Immature natural killer cell (primary cell): ENCODE results near the gene ZKSCAN3. TPM values are rescaled to one million over a fixed set of nuclear protein-coding genes. Genes with fewer than 3 reads are reported as not detected.

Experiments
- DNase-seq, 3 donors: peaks; one replicate each; pipeline ENCODE4 v3.0.0; 2022; ENCODE audit warnings: mixed read lengths in 1 of 3
- H3K27ac Mint-ChIP-seq, 6 donors: one replicate each; pipeline ENCODE4 v1.8.0; 2020; ENCODE audit warnings: mixed read lengths in 6 of 6, mild to moderate bottlenecking in 5 of 6, inconsistent platforms in 4 of 6, moderate library complexity in 3 of 6
- H3K27me3 Mint-ChIP-seq, 3 donors: one replicate each; pipeline ENCODE4 v1.8.0; 2020 to 2021; ENCODE audit warnings: low read depth in 3 of 3, mild to moderate bottlenecking in 3 of 3, mixed read lengths in 3 of 3, moderate library complexity in 3 of 3, inconsistent platforms in 1 of 3
- H3K36me3 Mint-ChIP-seq, 3 donors: one replicate each; pipeline ENCODE4 v1.8.0; 2020; ENCODE audit warnings: mixed read lengths in 3 of 3, inconsistent platforms in 2 of 3, mild to moderate bottlenecking in 2 of 3
- H3K4me1 Mint-ChIP-seq, 2 donors: one replicate each; pipeline ENCODE4 v1.8.0; 2020; ENCODE audit warnings: inconsistent platforms in 2 of 2, mild to moderate bottlenecking in 2 of 2, mixed read lengths in 2 of 2, moderate library complexity in 1 of 2
- H3K4me3 Mint-ChIP-seq, 5 donors: one replicate each; pipeline ENCODE4 v1.8.0; 2020; ENCODE audit warnings: mild to moderate bottlenecking in 5 of 5, mixed read lengths in 5 of 5, inconsistent platforms in 3 of 5, moderate library complexity in 3 of 5
- H3K9me3 Mint-ChIP-seq, 6 donors: one replicate each; pipeline ENCODE4 v1.8.0; 2020; ENCODE audit warnings: mild to moderate bottlenecking in 6 of 6, mixed read lengths in 6 of 6, inconsistent platforms in 4 of 6, moderate library complexity in 3 of 6
- polyA plus RNA-seq, 3 donors: library from polyadenylated mRNA; unstranded; fragments of 300-500 nt; fragmentation: Illumina TruSeq; gene quantifications; one replicate each; pipeline ENCODE4 v1.2.3, GENCODE V29; 2021

The ZKSCAN3 gene
- polyA plus RNA-seq, 3 donors from 2014 or later, result 1.0 to 4.7 (median 2.0) TPM

DNA sequence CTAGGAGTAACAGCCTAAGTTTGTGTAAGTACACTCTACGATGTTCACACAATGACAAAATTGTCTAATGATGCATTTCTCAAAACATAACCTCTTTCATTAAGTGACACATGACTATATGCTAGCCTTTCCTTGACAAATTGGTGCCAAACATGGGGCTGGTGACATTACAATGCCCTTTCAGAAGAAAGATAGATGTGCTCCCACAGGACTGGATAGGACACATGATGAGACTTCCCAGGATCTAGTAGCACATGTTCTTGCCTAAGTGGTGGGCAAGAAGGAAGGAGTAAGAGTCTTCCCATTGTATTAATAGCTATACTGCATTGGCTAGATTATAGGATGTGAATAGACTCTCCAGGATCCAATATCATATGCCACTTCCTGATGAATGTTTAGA, 21.5 kb downstream of the ZKSCAN3 start:
- DNase-seq, result no peak
- Mint-ChIP-seq H3K27ac (no peak overlapping the region), H3K9me3 (no peaks in the 10 kb centered on the region), H3K27me3 (no peaks in the 10 kb centered on the region), H3K4me3 (no peak overlapping the region), H3K4me1 (no peaks in the 10 kb centered on the region), H3K36me3 (peaks cover 0 to 20% (median 20%) of the 10 kb centered on the region in 3 donors)

DNA sequence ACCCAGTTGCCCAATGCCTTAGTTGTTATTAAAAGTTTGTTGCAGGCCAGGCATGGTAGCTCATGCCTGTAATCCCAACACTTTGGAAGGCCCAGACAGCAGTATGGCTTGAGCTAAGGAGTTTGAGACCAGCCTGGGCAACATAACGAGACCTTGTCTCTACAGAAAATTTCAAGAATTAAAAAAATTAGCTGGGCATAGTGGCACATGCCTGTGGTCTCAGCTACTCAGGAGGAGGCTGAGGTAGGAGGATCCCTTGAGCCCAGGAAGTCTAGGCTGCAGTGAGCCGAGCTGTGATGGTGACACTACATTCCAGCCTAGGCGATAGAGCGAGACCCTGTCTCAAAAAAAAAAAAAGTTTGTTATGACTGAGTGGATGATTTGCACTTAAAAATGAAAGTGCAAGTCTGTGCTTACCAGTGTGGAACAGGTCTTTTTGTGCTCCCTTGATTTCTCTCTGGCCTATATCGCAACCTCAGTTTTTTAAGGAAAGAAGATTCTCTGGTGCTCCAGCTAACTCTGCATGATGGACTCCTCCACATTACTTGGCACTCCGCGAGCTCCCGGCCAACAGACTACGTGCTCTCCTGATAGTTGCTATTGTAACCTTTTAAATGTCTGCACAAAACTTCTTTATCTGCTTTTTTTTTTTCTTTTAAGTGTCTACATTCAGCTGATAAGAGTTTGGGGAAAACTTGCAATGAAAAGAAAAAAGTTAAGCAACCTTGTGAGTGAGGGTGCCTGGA, 22.1 kb downstream of the ZKSCAN3 start:
- no peak for DNase-seq
- no peaks in the 10 kb centered on the region for H3K9me3 Mint-ChIP-seq
- H3K36me3 Mint-ChIP-seq, result peaks cover 0 to 16% (median 15%) of the 10 kb centered on the region in 3 donors
- no peaks in the 10 kb centered on the region for H3K27me3 Mint-ChIP-seq
- H3K4me3 Mint-ChIP-seq, result no peak overlapping the region
- no peak overlapping the region for H3K27ac Mint-ChIP-seq
- H3K4me1 Mint-ChIP-seq, result no peaks in the 10 kb centered on the region

DNA sequence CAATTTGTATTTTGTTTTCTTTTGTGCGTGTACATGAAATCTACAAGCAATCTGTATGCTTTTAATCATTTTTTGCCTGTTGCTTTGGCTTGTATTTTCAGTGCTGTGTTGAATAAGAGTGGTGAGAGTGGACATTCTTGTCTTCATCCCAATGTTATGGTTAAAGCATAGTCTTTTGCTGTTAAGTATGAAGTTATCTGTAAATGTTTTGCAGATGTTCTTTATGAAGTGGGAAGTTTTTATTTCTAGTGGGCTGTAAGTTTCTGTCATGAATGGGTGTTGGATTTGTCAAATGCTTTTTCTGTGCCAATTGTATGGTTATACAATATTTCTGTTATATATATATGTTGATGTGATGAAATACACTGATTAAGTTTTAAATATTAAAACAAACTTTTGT, 24.2 kb downstream of the ZKSCAN3 start:
- Mint-ChIP-seq H3K4me3 (no peak overlapping the region), H3K27ac (no peak overlapping the region), H3K4me1 (no peaks in the 10 kb centered on the region), H3K36me3 (peaks cover 8 to 20% (median 19%) of the 10 kb centered on the region in 3 donors), H3K9me3 (peaks cover 0 to 4% (median 0%) of the 10 kb centered on the region in 6 donors), H3K27me3 (no peaks in the 10 kb centered on the region)
- no peak for DNase-seq

DNA sequence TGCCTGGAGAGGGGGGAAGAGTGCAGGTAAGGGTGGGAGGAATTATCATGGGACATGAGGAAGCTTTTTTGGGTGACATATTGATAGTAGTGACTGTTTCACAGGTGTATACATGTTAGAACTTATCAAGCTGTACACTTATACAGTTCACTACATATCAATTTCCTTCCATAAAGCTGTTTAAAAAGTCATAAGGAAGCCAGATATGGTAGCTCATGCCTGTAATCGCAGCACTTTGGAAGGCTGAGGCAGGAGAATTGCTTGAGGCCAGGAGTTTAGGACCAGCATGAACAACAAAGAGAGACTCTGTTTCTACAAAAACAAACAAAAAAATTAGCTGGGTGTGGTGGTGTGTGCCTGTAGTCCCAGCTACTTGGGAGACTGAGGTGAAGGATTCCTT, 28.1 kb downstream of the ZKSCAN3 start:
- no peaks in the 10 kb centered on the region for H3K27me3 Mint-ChIP-seq
- no peak overlapping the region for H3K27ac Mint-ChIP-seq
- peaks cover 35 to 51% (median 45%) of the 10 kb centered on the region in 3 donors for H3K36me3 Mint-ChIP-seq
- H3K4me3 Mint-ChIP-seq, result no peak overlapping the region
- peaks cover 3 to 8% of the 10 kb centered on the region in 2 donors for H3K4me1 Mint-ChIP-seq
- no peak for DNase-seq
- H3K9me3 Mint-ChIP-seq, result peaks cover 0 to 4% (median 0%) of the 10 kb centered on the region in 6 donors

DNA sequence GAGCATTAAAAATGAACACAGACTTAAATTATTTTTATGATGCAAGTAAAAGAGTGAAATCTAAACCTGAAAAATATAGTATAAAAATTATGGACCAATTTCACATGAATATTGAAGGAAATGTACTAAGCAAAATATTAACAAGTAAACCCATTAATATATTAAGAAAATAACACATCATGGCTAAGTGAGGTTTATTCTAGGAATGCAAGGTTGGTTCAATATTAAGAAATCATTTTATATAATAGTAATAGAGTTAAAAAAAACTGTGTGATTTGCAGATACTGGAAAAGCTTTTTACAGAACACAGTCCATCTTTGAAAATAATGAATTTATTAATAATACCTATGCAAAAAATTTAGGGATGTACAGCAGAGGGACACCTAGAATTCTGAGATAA, 28.9 kb downstream of the ZKSCAN3 start:
- Mint-ChIP-seq H3K4me1 (peaks cover 10 to 16% of the 10 kb centered on the region in 2 donors), H3K27ac (no peak overlapping the region), H3K36me3 (peaks cover 35 to 53% (median 48%) of the 10 kb centered on the region in 3 donors), H3K27me3 (no peaks in the 10 kb centered on the region), H3K9me3 (peaks cover 0 to 4% (median 0%) of the 10 kb centered on the region in 6 donors), H3K4me3 (no peak overlapping the region)
- no peak for DNase-seq

DNA sequence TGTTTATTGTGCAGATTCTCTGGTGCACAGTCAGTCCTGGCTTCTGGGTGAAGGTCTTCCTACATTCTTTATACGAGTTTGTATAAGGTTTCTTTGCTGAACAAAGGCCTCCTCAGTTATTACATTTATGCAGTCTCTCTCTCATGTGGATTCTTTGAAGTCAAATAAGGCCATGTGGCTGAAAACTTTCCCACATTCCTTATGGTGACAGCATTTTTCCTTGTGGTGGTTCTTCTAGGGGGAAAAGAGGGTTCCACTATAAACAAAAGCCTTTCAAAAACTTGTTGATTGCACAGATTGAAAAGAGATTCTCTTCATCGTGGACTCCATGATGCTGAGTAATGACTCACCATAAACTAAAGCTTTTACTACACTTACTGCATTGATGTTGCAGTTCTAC, 30.6 kb downstream of the ZKSCAN3 start:
- no peaks in the 10 kb centered on the region for H3K27me3 Mint-ChIP-seq
- H3K4me1 Mint-ChIP-seq, result peaks cover 20 to 34% of the 10 kb centered on the region in 2 donors
- no peak overlapping the region for H3K27ac Mint-ChIP-seq
- H3K4me3 Mint-ChIP-seq, result no peak overlapping the region
- H3K36me3 Mint-ChIP-seq, result peaks cover 35 to 47% (median 44%) of the 10 kb centered on the region in 3 donors
- no peak for DNase-seq
- peaks cover 0 to 4% (median 0%) of the 10 kb centered on the region in 6 donors for H3K9me3 Mint-ChIP-seq

DNA sequence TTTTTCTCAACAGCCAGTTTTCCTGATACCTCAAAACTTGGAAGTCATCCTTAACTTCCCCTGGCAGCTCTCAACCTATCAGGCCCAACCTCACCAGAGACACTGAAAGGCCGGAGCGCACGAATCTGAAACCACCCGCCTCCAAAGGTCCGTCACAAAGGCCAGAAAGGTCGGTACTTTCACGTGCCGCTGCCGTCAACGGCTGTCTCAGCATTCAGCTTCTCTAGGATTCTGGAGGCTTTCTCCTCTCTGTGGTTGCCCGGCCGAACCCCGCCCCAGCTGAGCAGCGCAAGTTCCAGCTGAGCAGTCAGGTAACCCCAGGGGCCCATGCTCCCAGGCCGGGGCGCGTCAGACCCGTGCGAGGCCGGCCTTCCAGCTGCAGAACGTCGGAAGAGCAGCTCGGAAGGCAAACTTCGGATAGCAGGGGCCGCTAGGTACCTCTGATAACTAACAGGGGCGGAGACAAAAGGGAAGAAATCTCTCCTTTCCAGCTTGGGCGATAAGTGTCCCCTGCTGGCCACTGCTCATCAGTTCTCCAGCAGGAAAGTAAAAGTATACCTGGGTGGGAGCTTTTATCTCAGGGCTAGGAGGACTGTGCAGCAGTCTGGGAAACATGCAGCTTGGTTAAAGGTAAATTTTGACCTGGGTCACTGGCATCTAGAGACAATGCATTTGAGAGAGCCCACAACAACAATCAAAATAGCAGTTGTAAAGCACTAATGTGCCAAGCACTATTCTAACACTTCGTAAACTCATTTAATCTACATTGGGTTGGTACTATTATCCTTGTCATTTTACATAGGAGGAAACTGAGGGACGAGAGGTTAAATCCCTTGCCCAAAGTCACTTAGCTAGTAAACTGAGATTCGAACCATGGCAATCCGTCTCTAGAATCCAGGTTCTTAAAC, 33.7 kb downstream of the ZKSCAN3 start:
- peak overlapping the region; percentile 81 to 89 (median 83) for H3K4me3 Mint-ChIP-seq
- H3K27me3 Mint-ChIP-seq, result peaks cover 0 to 2% (median 1%) of the 10 kb centered on the region in 3 donors
- no peaks in the 10 kb centered on the region for H3K9me3 Mint-ChIP-seq
- peaks cover 40 to 43% (median 40%) of the 10 kb centered on the region in 3 donors for H3K36me3 Mint-ChIP-seq
- H3K27ac Mint-ChIP-seq, result peak overlapping the region; percentile 48 to 91 (median 84)
- peaks cover 32 to 62% of the 10 kb centered on the region in 2 donors for H3K4me1 Mint-ChIP-seq
- peak; percentile 51 to 56 (median 52) for DNase-seq

DNA sequence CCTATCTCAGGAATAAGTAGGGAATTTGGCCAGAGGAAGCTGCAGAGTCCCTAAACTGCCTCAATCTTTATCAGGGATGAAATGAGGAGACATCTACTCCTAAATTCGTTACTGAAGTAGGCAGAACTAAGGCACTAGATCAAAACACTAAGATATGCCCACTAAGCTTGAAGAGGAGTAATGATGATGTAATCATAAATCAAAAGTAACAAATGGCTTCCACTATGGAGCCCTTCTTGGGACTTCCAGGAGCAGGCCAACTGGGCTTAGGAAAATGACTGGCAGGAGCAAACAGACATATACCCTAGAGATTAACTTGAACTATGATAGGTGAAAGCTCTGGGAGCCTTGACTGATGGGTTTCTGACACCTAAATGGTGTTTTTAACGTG, 34.4 kb downstream of the ZKSCAN3 start:
- H3K27me3 Mint-ChIP-seq, result peaks cover 0 to 2% (median 1%) of the 10 kb centered on the region in 3 donors
- no peaks in the 10 kb centered on the region for H3K9me3 Mint-ChIP-seq
- DNase-seq, result no peak
- peaks cover 33 to 66% of the 10 kb centered on the region in 2 donors for H3K4me1 Mint-ChIP-seq
- H3K36me3 Mint-ChIP-seq, result peaks cover 41 to 44% (median 43%) of the 10 kb centered on the region in 3 donors
- no peak overlapping the region for H3K4me3 Mint-ChIP-seq
- peak overlapping the region in 1 of 6 donors; percentile 70 for H3K27ac Mint-ChIP-seq

DNA sequence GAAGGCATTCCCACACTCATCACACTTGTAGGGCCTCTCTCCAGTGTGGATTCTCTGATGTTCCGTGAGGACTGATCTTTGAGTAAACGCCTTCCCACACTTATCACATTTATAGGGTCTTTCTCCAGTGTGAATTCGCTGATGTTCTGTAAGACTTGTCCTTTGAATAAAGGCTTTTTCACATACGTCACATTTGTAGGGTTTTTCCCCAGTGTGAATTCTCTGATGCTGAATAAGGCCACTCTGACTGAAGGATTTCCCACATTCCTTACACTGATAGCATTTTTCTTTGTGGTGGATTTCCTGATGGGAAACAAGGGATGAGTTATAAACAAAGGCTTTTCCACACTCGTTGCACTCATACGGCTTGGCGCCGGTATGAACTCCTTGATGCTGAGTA, 40.9 kb downstream of the ZKSCAN3 start:
- Mint-ChIP-seq H3K27ac (no peak overlapping the region), H3K9me3 (no peaks in the 10 kb centered on the region), H3K27me3 (peaks cover 0 to 2% (median 1%) of the 10 kb centered on the region in 3 donors), H3K36me3 (peaks cover 45 to 49% (median 49%) of the 10 kb centered on the region in 3 donors), H3K4me3 (no peak overlapping the region), H3K4me1 (peaks cover 18 to 51% of the 10 kb centered on the region in 2 donors)
- no peak for DNase-seq

DNA sequence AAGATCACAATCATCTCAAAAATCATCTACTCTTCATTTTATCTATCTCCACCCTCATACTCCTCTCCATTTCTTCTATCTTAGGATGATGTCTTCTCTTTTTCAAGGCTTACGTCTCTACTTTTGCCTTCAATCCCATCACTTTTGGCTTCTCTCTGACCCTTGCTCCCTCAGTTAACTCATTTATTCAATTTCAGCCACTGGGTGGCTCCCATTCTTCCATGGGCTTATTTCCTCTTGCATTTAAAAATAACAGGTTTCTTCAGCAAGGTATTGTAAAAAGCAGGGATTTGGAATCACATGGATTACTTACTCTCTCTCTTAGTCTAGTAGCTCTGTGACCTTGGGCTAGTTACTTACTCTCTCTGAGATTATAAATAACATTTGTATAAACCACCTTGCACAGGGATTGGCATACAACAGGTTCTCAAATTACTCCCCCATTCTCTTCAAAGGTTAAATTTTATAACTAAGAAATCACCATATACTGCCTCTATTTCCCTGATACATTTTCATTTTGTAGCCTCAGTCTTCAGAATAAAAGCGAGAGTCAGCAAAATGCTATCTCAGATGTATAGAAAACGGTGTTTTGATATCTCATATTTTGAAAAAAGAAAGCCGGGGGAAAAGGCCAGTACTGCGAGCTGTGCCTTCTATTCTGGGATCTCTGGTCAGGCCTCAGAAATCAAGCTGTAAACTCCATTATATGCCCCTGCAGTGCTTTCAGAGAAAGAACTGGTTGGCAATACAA, 44.3 kb downstream of the ZKSCAN3 start:
- Mint-ChIP-seq H3K27ac (peak overlapping the region in 1 of 6 donors; percentile 26), H3K4me3 (no peak overlapping the region), H3K27me3 (peaks cover 0 to 2% (median 0%) of the 10 kb centered on the region in 3 donors), H3K9me3 (no peaks in the 10 kb centered on the region), H3K4me1 (peaks cover 33 to 53% of the 10 kb centered on the region in 2 donors), H3K36me3 (peaks cover 37 to 54% (median 43%) of the 10 kb centered on the region in 3 donors)
- DNase-seq, result no peak

DNA sequence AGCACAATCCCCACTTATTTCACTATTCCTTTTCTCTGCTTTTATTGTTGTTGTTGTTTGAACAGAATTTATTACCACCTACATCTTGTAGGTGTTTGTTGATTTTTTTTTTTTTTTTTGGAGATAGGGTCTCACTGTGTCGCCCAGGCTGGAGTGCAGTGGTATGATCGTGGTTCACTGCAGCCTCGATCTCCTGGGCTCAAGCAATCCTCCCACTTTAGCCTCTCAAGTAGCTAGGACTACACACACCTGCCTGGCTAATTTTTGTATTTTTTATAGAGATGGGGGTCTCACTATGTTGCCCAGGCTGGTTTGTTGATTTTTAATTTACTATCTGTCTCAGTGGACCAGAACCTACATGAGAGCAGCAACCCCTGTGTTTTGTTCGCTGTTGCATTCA, 46.2 kb downstream of the ZKSCAN3 start:
- no peak for DNase-seq
- Mint-ChIP-seq H3K4me3 (no peak overlapping the region), H3K27ac (no peak overlapping the region), H3K9me3 (no peaks in the 10 kb centered on the region), H3K36me3 (peaks cover 24 to 41% (median 35%) of the 10 kb centered on the region in 3 donors), H3K27me3 (peaks cover 0 to 7% (median 4%) of the 10 kb centered on the region in 3 donors), H3K4me1 (peaks cover 44 to 67% of the 10 kb centered on the region in 2 donors)

DNA sequence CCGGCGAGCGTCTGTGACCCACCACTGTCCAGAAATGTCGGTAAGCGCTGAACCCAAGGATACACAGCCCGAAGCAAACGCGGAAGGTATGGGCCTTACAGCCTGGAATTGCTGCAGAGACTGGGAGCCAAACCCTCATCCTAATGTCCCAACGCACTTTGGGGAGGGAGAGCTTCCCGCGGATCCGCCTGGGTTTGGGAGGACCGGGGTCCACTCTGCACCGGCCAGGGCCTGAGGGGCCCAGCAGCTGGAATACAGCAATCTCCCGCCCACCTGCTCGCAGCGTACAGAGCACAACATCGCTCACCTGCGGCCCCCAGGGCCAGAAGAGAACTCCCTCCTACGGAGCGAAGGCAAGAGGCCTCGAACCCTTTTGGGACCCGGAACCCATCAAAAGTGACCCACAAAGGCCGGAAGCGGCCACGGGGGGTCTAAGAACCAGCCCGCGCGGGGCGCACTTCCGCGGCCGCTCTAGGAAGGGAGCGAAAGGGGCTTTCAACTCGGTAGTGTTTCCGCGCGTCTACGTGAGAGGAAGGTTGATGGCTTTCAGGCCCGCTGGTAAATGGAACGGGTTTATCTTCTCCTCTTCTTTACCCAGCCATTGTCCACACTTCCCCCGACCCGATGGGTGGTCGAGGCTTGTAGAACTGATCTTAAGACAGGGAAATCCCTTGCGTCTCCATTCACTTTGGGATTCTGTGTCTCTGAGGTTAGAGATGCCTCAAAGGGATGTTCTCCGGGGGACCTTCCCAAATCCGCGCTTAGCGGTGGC, 49.8 kb downstream of the ZKSCAN3 start, which contains the start of gene ZSCAN12:
Gene ZSCAN12, minus strand, starts transcription at position 398 of the 772 bp plus-strand sequence. CDS start 1,342 bp downstream, outside the sequence.
- H3K27ac Mint-ChIP-seq, result peak within 1 kb of the TSS; percentile 85 to 91 (median 88)
- H3K4me1 Mint-ChIP-seq, result peaks cover 42 to 57% of the 10 kb centered on the region in 2 donors
- H3K4me3 Mint-ChIP-seq, result peak within 1 kb of the TSS; percentile 91 to 95 (median 92)
- peaks cover 7 to 19% (median 7%) of the 10 kb centered on the region in 3 donors for H3K27me3 Mint-ChIP-seq
- peaks cover 8 to 21% (median 19%) of the 10 kb centered on the region in 3 donors for H3K36me3 Mint-ChIP-seq
- DNase-seq, result peak; percentile 78 to 87 (median 82)
- peaks cover 0 to 3% (median 0%) of the 10 kb centered on the region in 6 donors for H3K9me3 Mint-ChIP-seq
